Measurements from ENCODE around the gene FZD1.

Gene FZD1

GRCh38 chr7:91265693-91266066, 1.4 kb downstream of the FZD1 start:
- H2BK12ac ChIP-seq (ENCODE audit: low read length in 2 of 2), result no peak overlapping the region
- H2BK5ac ChIP-seq (ENCODE audit: low read depth, low read length, poor library complexity, severe bottlenecking), result peak overlapping the region; percentile 1
- no peak overlapping the region for H3K4ac ChIP-seq (ENCODE audit: low read depth in 1 of 2, low read length in 2 of 2)
- H3K79me1 ChIP-seq (replicated peaks; ENCODE audit: low read length, poor library complexity, severe bottlenecking), result peaks cover 12% of the 10 kb centered on the region
- H3K4me1 ChIP-seq (ENCODE audit: control insufficient read depth, insufficient read depth, low read depth, low read length), result peaks cover 21% of the 10 kb centered on the region
- H3K4me2 ChIP-seq (ENCODE audit: low read length, poor library complexity, severe bottlenecking), result peak overlapping the region; percentile 74
- H2AFZ ChIP-seq (ENCODE audit: low read depth, low read length), result peak overlapping the region; percentile 66
- peaks cover 13 to 31% of the 10 kb centered on the region in 2 experiments for H3K36me3 ChIP-seq (ENCODE audit: control insufficient read depth in 1 of 2, insufficient read depth in 2 of 2, low read depth in 1 of 2, low read length in 2 of 2)
- H3K4me3 ChIP-seq (ENCODE audit: insufficient read depth in 1 of 2, low read depth in 1 of 2, low read length in 2 of 2), result peak overlapping the region; percentile 73 to 93
- H3K27ac ChIP-seq (ENCODE audit: low read length, poor library complexity, severe bottlenecking), result peak overlapping the region; percentile 27
- no peak for DNase-seq
- peak overlapping the region in 1 of 2 experiments; percentile 79 for H3K18ac ChIP-seq (ENCODE audit: low read depth in 1 of 2, low read length in 2 of 2)
- WGBS, result 15% methylated on average over 30 of the region's 31 CpGs
- peak overlapping the region; percentile 19 for H4K8ac ChIP-seq (ENCODE audit: low read length)
- peak overlapping the region; percentile 54 for H4K91ac ChIP-seq (ENCODE audit: low read length)
- no peak overlapping the region for H2AK5ac ChIP-seq (ENCODE audit: low read length, severe bottlenecking)
- H3K9ac ChIP-seq (ENCODE audit: low read length), result peak overlapping the region; percentile 85
- H3K14ac ChIP-seq (ENCODE audit: low read length in 2 of 2), result peak overlapping the region in 1 of 2 experiments; percentile 44
- no peak overlapping the region for H2BK15ac ChIP-seq (ENCODE audit: low read depth, poor library complexity, severe bottlenecking)
- no peak overlapping the region for H2BK120ac ChIP-seq (ENCODE audit: low read depth, low read length)
- peak overlapping the region in 1 of 2 experiments; percentile 1 for H3K23ac ChIP-seq (ENCODE audit: low read length in 2 of 2)
- H3K27me3 ChIP-seq (ENCODE audit: control insufficient read depth in 1 of 2, insufficient read depth in 1 of 2, low read length in 2 of 2), result no peaks in the 10 kb centered on the region
- H3K9me3 ChIP-seq (ENCODE audit: control insufficient read depth, low read length), result no peaks in the 10 kb centered on the region

DNA sequence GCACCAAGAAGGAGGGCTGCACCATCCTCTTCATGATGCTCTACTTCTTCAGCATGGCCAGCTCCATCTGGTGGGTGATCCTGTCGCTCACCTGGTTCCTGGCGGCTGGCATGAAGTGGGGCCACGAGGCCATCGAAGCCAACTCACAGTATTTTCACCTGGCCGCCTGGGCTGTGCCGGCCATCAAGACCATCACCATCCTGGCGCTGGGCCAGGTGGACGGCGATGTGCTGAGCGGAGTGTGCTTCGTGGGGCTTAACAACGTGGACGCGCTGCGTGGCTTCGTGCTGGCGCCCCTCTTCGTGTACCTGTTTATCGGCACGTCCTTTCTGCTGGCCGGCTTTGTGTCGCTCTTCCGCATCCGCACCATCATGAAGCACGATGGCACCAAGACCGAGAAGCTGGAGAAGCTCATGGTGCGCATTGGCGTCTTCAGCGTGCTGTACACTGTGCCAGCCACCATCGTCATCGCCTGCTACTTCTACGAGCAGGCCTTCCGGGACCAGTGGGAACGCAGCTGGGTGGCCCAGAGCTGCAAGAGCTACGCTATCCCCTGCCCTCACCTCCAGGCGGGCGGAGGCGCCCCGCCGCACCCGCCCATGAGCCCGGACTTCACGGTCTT, 1.9 kb downstream of the FZD1 start:
- Histone ChIP-seq H2BK12ac (ENCODE audit: low read length in 2 of 2) (peak overlapping the region in 1 of 2 experiments; percentile 10), H4K91ac (ENCODE audit: low read length) (no peak overlapping the region)

GRCh38 chr7:91266689-91267090, 2.5 kb downstream of the FZD1 start:
- H2BK12ac ChIP-seq (ENCODE audit: low read length in 2 of 2), result no peak overlapping the region
- H3K14ac ChIP-seq (ENCODE audit: low read length in 2 of 2), result no peak overlapping the region
- peaks cover 12% of the 10 kb centered on the region for H3K79me1 ChIP-seq (replicated peaks; ENCODE audit: low read length, poor library complexity, severe bottlenecking)
- H3K23ac ChIP-seq (ENCODE audit: low read length in 2 of 2), result no peak overlapping the region
- no peak overlapping the region for H2AK5ac ChIP-seq (ENCODE audit: low read length, severe bottlenecking)
- peaks cover 13 to 31% of the 10 kb centered on the region in 2 experiments for H3K36me3 ChIP-seq (ENCODE audit: control insufficient read depth in 1 of 2, insufficient read depth in 2 of 2, low read depth in 1 of 2, low read length in 2 of 2)
- no peak overlapping the region for H2BK5ac ChIP-seq (ENCODE audit: low read depth, low read length, poor library complexity, severe bottlenecking)
- peak overlapping the region; percentile 51 for H3K4me2 ChIP-seq (ENCODE audit: low read length, poor library complexity, severe bottlenecking)
- peak overlapping the region; percentile 5 to 93 for H3K4me3 ChIP-seq (ENCODE audit: insufficient read depth in 1 of 2, low read depth in 1 of 2, low read length in 2 of 2)
- no peak overlapping the region for H3K27ac ChIP-seq (ENCODE audit: low read length, poor library complexity, severe bottlenecking)
- no peak overlapping the region for H2AFZ ChIP-seq (ENCODE audit: low read depth, low read length)
- H4K91ac ChIP-seq (ENCODE audit: low read length), result no peak overlapping the region
- 22% methylated on average over 20 of the region's 20 CpGs for WGBS
- H3K9me3 ChIP-seq (ENCODE audit: control insufficient read depth, low read length), result no peaks in the 10 kb centered on the region
- no peak overlapping the region for H3K4ac ChIP-seq (ENCODE audit: low read depth in 1 of 2, low read length in 2 of 2)
- DNase-seq, result no peak
- peaks cover 21% of the 10 kb centered on the region for H3K4me1 ChIP-seq (ENCODE audit: control insufficient read depth, insufficient read depth, low read depth, low read length)
- H4K8ac ChIP-seq (ENCODE audit: low read length), result no peak overlapping the region
- H2BK15ac ChIP-seq (ENCODE audit: low read depth, poor library complexity, severe bottlenecking), result no peak overlapping the region
- H3K18ac ChIP-seq (ENCODE audit: low read depth in 1 of 2, low read length in 2 of 2), result no peak overlapping the region
- no peaks in the 10 kb centered on the region for H3K27me3 ChIP-seq (ENCODE audit: control insufficient read depth in 1 of 2, insufficient read depth in 1 of 2, low read length in 2 of 2)
- H2BK120ac ChIP-seq (ENCODE audit: low read depth, low read length), result no peak overlapping the region
- H3K9ac ChIP-seq (ENCODE audit: low read length), result peak overlapping the region; percentile 85

More for the DNA sequence above, 1.9 kb downstream of the FZD1 start:
- Histone ChIP-seq H3K9ac (ENCODE audit: low read length) (peak overlapping the region; percentile 85), H3K36me3 (ENCODE audit: control insufficient read depth in 1 of 2, insufficient read depth in 2 of 2, low read depth in 1 of 2, low read length in 2 of 2) (peaks cover 13 to 31% of the 10 kb centered on the region in 2 experiments), H2BK15ac (ENCODE audit: low read depth, poor library complexity, severe bottlenecking) (no peak overlapping the region), H3K23ac (ENCODE audit: low read length in 2 of 2) (peak overlapping the region in 1 of 2 experiments; percentile 9), H3K4me2 (ENCODE audit: low read length, poor library complexity, severe bottlenecking) (peak overlapping the region; percentile 74), H2AK5ac (ENCODE audit: low read length, severe bottlenecking) (no peak overlapping the region), H2BK5ac (ENCODE audit: low read depth, low read length, poor library complexity, severe bottlenecking) (no peak overlapping the region), H3K4me3 (ENCODE audit: insufficient read depth in 1 of 2, low read depth in 1 of 2, low read length in 2 of 2) (peak overlapping the region; percentile 73 to 93), H3K14ac (ENCODE audit: low read length in 2 of 2) (peak overlapping the region in 1 of 2 experiments; percentile 53), H3K27me3 (ENCODE audit: control insufficient read depth in 1 of 2, insufficient read depth in 1 of 2, low read length in 2 of 2) (no peaks in the 10 kb centered on the region), H3K18ac (ENCODE audit: low read depth in 1 of 2, low read length in 2 of 2) (peak overlapping the region in 1 of 2 experiments; percentile 79), H2BK120ac (ENCODE audit: low read depth, low read length) (no peak overlapping the region), H3K9me3 (ENCODE audit: control insufficient read depth, low read length) (no peaks in the 10 kb centered on the region), H3K79me1 (replicated peaks; ENCODE audit: low read length, poor library complexity, severe bottlenecking) (peaks cover 12% of the 10 kb centered on the region), H3K27ac (ENCODE audit: low read length, poor library complexity, severe bottlenecking) (no peak overlapping the region), H2AFZ (ENCODE audit: low read depth, low read length) (peak overlapping the region; percentile 66), H3K4me1 (ENCODE audit: control insufficient read depth, insufficient read depth, low read depth, low read length) (peaks cover 21% of the 10 kb centered on the region), H4K8ac (ENCODE audit: low read length) (no peak overlapping the region), H3K4ac (ENCODE audit: low read depth in 1 of 2, low read length in 2 of 2) (no peak overlapping the region)
- WGBS, result 39% methylated on average over 43 of the region's 43 CpGs
- no peak for DNase-seq

GRCh38 chr7:91267171-91267955, 3.1 kb downstream of the FZD1 start:
- Histone ChIP-seq H2BK15ac (ENCODE audit: low read depth, poor library complexity, severe bottlenecking) (no peak overlapping the region), H3K9ac (ENCODE audit: low read length) (peak overlapping the region; percentile 85), H3K4me1 (ENCODE audit: control insufficient read depth, insufficient read depth, low read depth, low read length) (peaks cover 21% of the 10 kb centered on the region), H3K4me3 (ENCODE audit: insufficient read depth in 1 of 2, low read depth in 1 of 2, low read length in 2 of 2) (peak overlapping the region; percentile 46 to 93), H3K79me1 (replicated peaks; ENCODE audit: low read length, poor library complexity, severe bottlenecking) (peaks cover 12% of the 10 kb centered on the region), H3K18ac (ENCODE audit: low read depth in 1 of 2, low read length in 2 of 2) (no peak overlapping the region), H3K27ac (ENCODE audit: low read length, poor library complexity, severe bottlenecking) (no peak overlapping the region), H3K4me2 (ENCODE audit: low read length, poor library complexity, severe bottlenecking) (peak overlapping the region; percentile 51), H2AFZ (ENCODE audit: low read depth, low read length) (no peak overlapping the region), H3K27me3 (ENCODE audit: control insufficient read depth in 1 of 2, insufficient read depth in 1 of 2, low read length in 2 of 2) (no peaks in the 10 kb centered on the region), H2AK5ac (ENCODE audit: low read length, severe bottlenecking) (no peak overlapping the region), H3K36me3 (ENCODE audit: control insufficient read depth in 1 of 2, insufficient read depth in 2 of 2, low read depth in 1 of 2, low read length in 2 of 2) (peaks cover 13 to 31% of the 10 kb centered on the region in 2 experiments), H4K8ac (ENCODE audit: low read length) (no peak overlapping the region), H3K9me3 (ENCODE audit: control insufficient read depth, low read length) (no peaks in the 10 kb centered on the region), H2BK120ac (ENCODE audit: low read depth, low read length) (no peak overlapping the region), H4K91ac (ENCODE audit: low read length) (no peak overlapping the region), H3K14ac (ENCODE audit: low read length in 2 of 2) (no peak overlapping the region), H2BK5ac (ENCODE audit: low read depth, low read length, poor library complexity, severe bottlenecking) (no peak overlapping the region), H3K23ac (ENCODE audit: low read length in 2 of 2) (no peak overlapping the region), H2BK12ac (ENCODE audit: low read length in 2 of 2) (no peak overlapping the region), H3K4ac (ENCODE audit: low read depth in 1 of 2, low read length in 2 of 2) (no peak overlapping the region)
- DNase-seq, result peak; percentile 17
- 19% methylated on average over 25 of the region's 29 CpGs for WGBS

Data from mesenchymal stem cell (in vitro differentiated cells and primary cell).